Spinal cord (tissue), 10 donors: ENCODE data around the gene IGSF21. TPM values are rescaled to one million over a fixed set of nuclear protein-coding genes. Genes with fewer than 3 reads are reported as not detected.
A peak's percentile ranks its signal among the peaks of the same experiment; 100 is the strongest.

Experiments used
- DNase-seq, 6 donors: peaks; one replicate each; pipeline versions ENCODE4 v3.0.0 to v3.0.0-alpha.2; 2013 to 2015; ENCODE audit warnings: low spot score in 6 of 6, low read depth in 4 of 6
- H3K27ac ChIP-seq: one replicate; pipeline ENCODE4 v1.5.1; 2013; ENCODE audit warnings: low read depth, low read length, control low read depth
- H3K27me3 ChIP-seq: one replicate; pipeline ENCODE4 v1.6.1; 2013; ENCODE audit warnings: low read length; ENCODE audit not compliant: control insufficient read depth, insufficient read depth
- H3K36me3 ChIP-seq: one replicate; pipeline ENCODE4 v1.6.1; 2013; ENCODE audit warnings: low read length; ENCODE audit not compliant: control insufficient read depth, insufficient read depth
- H3K4me1 ChIP-seq: one replicate; pipeline ENCODE4 v1.6.1; 2013; ENCODE audit warnings: low read length; ENCODE audit not compliant: control insufficient read depth, insufficient read depth
- H3K4me3 ChIP-seq: one replicate; pipeline ENCODE4 v1.5.1; 2013; ENCODE audit warnings: low read depth, low read length, control low read depth
- H3K9me3 ChIP-seq: one replicate; pipeline ENCODE4 v1.6.1; 2013; ENCODE audit warnings: low read length; ENCODE audit not compliant: control insufficient read depth, insufficient read depth
- WGBS: methylation state at CpG from one replicate; pipeline ENCODE4 v1.1.5; 2013; ENCODE audit warnings: missing lambda C conversion rate; ENCODE audit not compliant: insufficient coverage; 5-methylcytosine and 5-hydroxymethylcytosine counted together
- polyA plus RNA-seq, 2 donors: library from polyadenylated mRNA; unstranded; fragments of 120-200 nt; gene quantifications; one replicate each; pipeline ENCODE4 v1.2.1, GENCODE V29; 2013; ENCODE audit not compliant: insufficient read length in 2 of 2
- total RNA-seq, 2 donors: library from RNA; depleted of rRNA in 1 of 2; stranded (reverse); fragments of 120-200 nt in 1 of 2; fragments of >200 nt in 1 of 2; gene quantifications; one replicate each; pipeline versions ENCODE4 v1.2.3 to v1.2.4, GENCODE V29; 2013 to 2014
- donor health status: healthy.

Gene IGSF21
- total and polyA plus RNA-seq, 4 donors: 9.0 to 70.7 (median 40.7) TPM

- Histone ChIP-seq H3K4me1 (peaks cover 9% of the 10 kb centered on the region), H3K27me3 (no peaks in the 10 kb centered on the region), H3K27ac (no peak overlapping the region), H3K36me3 (no peaks in the 10 kb centered on the region), H3K9me3 (no peaks in the 10 kb centered on the region), H3K4me3 (no peak overlapping the region)
- 88% methylated on average over 1 of the region's 2 CpGs for whole genome bisulfite sequencing
- no peak for DNase-seq
These were observed 14.0 kb upstream of the IGSF21 start for GRCh38 chr1:18093646-18094045.

GRCh38 chr1:18094096-18094495 is 13.5 kb upstream of the IGSF21 start:
- no peak overlapping the region for H3K4me3 ChIP-seq
- no peak overlapping the region for H3K27ac ChIP-seq
- no peaks in the 10 kb centered on the region for H3K9me3 ChIP-seq
- no peaks in the 10 kb centered on the region for H3K36me3 ChIP-seq
- peaks cover 9% of the 10 kb centered on the region for H3K4me1 ChIP-seq
- WGBS: no CpG with 5 or more reads among the region's 1 CpG
- H3K27me3 ChIP-seq: no peaks in the 10 kb centered on the region
- DNase-seq: no peak

GRCh38 chr1:18097206-18097605 is 10.4 kb upstream of the IGSF21 start:
- Histone ChIP-seq H3K27ac (no peak overlapping the region), H3K36me3 (no peaks in the 10 kb centered on the region), H3K4me1 (peaks cover 3% of the 10 kb centered on the region), H3K4me3 (no peak overlapping the region), H3K27me3 (peaks cover 2% of the 10 kb centered on the region), H3K9me3 (no peaks in the 10 kb centered on the region)
- DNase-seq: no peak

- no peak for DNase-seq
- H3K4me1 ChIP-seq: peaks cover 3% of the 10 kb centered on the region
- no peaks in the 10 kb centered on the region for H3K9me3 ChIP-seq
- H3K36me3 ChIP-seq: no peaks in the 10 kb centered on the region
- H3K27ac ChIP-seq: no peak overlapping the region
- H3K4me3 ChIP-seq: no peak overlapping the region
- 60% methylated on average over 2 of the region's 2 CpGs for WGBS
- H3K27me3 ChIP-seq: peaks cover 8% of the 10 kb centered on the region
These were observed 8.6 kb upstream of the IGSF21 start for GRCh38 chr1:18099026-18099425.

GRCh38 chr1:18100060-18100459 is 7.5 kb upstream of the IGSF21 start:
- no peak overlapping the region for H3K4me3 ChIP-seq
- WGBS: 74% methylated on average over 7 of the region's 12 CpGs
- peaks cover 8% of the 10 kb centered on the region for H3K27me3 ChIP-seq
- no peaks in the 10 kb centered on the region for H3K36me3 ChIP-seq
- H3K27ac ChIP-seq: no peak overlapping the region
- no peaks in the 10 kb centered on the region for H3K9me3 ChIP-seq
- peaks cover 3% of the 10 kb centered on the region for H3K4me1 ChIP-seq
- no peak for DNase-seq

DNA sequence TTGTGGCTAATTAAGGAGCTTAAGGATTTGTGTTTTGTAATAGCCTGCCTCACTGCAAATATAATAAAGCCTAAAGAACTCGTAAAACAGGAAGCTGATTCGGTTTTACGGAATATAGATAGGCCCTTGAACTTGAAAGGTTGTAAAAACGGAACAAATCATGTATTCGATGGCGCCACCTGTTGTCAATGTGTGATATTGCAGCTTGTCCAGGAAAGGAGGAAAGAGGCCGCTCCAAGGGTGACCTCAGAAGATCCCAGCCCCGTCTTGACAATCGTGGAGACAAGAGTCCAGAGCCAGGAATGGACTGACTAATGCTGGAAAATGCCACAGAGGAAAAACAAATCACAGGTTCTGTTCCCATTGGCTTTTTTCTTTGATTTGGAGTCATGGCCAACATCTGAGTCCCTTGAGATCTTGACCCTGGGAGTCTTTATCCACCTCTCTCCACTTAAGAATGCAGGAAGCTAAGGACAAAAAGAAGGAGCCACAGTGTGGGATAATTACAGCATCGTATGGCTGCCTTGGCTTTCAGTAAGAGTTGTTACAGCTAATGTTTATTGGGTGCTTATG is 7.0 kb upstream of the IGSF21 start:
- peak in 5 of 6 donors; percentile 66 to 95 (median 75) for DNase-seq

DNA sequence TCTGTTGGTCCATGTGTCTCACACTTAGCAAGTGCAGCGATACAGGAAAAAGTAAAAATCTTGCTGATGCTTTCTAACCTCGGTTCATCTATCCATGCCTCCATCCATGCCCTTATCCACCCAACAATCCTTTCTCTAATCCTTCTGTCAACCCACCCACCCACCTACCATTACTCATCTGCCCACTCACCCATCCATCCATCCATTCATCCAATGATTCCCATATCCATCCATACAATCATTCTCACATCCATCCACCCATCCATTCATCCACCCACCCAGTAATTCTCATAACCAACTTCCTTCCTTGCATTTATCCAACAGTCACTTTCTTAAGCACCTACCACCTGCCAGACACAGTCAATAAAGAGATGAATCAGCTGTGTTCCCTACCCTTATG is 6.1 kb upstream of the IGSF21 start:
- no peaks in the 10 kb centered on the region for H3K9me3 ChIP-seq
- no peak overlapping the region for H3K27ac ChIP-seq
- WGBS: 89% methylated on average over 2 of the region's 2 CpGs
- H3K4me3 ChIP-seq: no peak overlapping the region
- H3K4me1 ChIP-seq: peaks cover 3% of the 10 kb centered on the region
- peaks cover 19% of the 10 kb centered on the region for H3K27me3 ChIP-seq
- DNase-seq: no peak
- H3K36me3 ChIP-seq: no peaks in the 10 kb centered on the region

More for the DNA sequence above, 7.0 kb upstream of the IGSF21 start:
- WGBS: 4% methylated on average over 9 of the region's 10 CpGs
- Histone ChIP-seq H3K9me3 (no peaks in the 10 kb centered on the region), H3K36me3 (no peaks in the 10 kb centered on the region), H3K4me3 (no peak overlapping the region), H3K27ac (no peak overlapping the region), H3K4me1 (peaks cover under 1% of the 10 kb centered on the region), H3K27me3 (peaks cover 12% of the 10 kb centered on the region)

- Histone ChIP-seq H3K36me3 (no peaks in the 10 kb centered on the region), H3K27me3 (peaks cover 36% of the 10 kb centered on the region), H3K4me1 (peaks cover 22% of the 10 kb centered on the region), H3K27ac (no peak overlapping the region), H3K9me3 (no peaks in the 10 kb centered on the region), H3K4me3 (no peak overlapping the region)
- DNase-seq: no peak
- 90% methylated on average over 5 of the region's 7 CpGs for WGBS
These were observed 3.7 kb upstream of the IGSF21 start for GRCh38 chr1:18103788-18104421.

GRCh38 chr1:18104546-18105100 is 3.0 kb upstream of the IGSF21 start:
- peaks cover 29% of the 10 kb centered on the region for H3K4me1 ChIP-seq
- no peak overlapping the region for H3K4me3 ChIP-seq
- H3K9me3 ChIP-seq: no peaks in the 10 kb centered on the region
- peaks cover 43% of the 10 kb centered on the region for H3K27me3 ChIP-seq
- WGBS: 45% methylated on average over 9 of the region's 9 CpGs
- H3K27ac ChIP-seq: no peak overlapping the region
- DNase-seq: no peak
- H3K36me3 ChIP-seq: no peaks in the 10 kb centered on the region

- peaks cover 49% of the 10 kb centered on the region for H3K27me3 ChIP-seq
- peaks cover 35% of the 10 kb centered on the region for H3K4me1 ChIP-seq
- H3K27ac ChIP-seq: no peak overlapping the region
- WGBS: 93% methylated on average over 3 of the region's 4 CpGs
- no peaks in the 10 kb centered on the region for H3K9me3 ChIP-seq
- no peaks in the 10 kb centered on the region for H3K36me3 ChIP-seq
- H3K4me3 ChIP-seq: no peak overlapping the region
- DNase-seq: no peak
These were observed 2.4 kb upstream of the IGSF21 start for GRCh38 chr1:18105196-18105595.
